ENCODE data around the gene PSMD11.

Gene PSMD11

GRCh38 chr17:32491371-32492263 lies 47.3 kb downstream of the PSMD11 start:
- no peak for DNase-seq

- no peak for DNase-seq
These were observed 47.9 kb downstream of the PSMD11 start for GRCh38 chr17:32492264-32492589.

- DNase-seq: no peak
These were observed 48.5 kb downstream of the PSMD11 start for GRCh38 chr17:32492648-32493289.

GRCh38 chr17:32493571-32493970 lies 49.3 kb downstream of the PSMD11 start:
- no peak for DNase-seq

- DNase-seq: no peak
These were observed 49.7 kb downstream of the PSMD11 start for GRCh38 chr17:32493976-32494513.

GRCh38 chr17:32494621-32495358 lies 50.5 kb downstream of the PSMD11 start:
- no peak for DNase-seq

- DNase-seq: no peak
These were observed 51.3 kb downstream of the PSMD11 start for GRCh38 chr17:32495359-32496231.

GRCh38 chr17:32496395-32497073 lies 52.2 kb downstream of the PSMD11 start:
- DNase-seq: no peak

GRCh38 chr17:32497431-32498205 lies 53.3 kb downstream of the PSMD11 start:
- no peak for DNase-seq

- DNase-seq: no peak
These were observed 54.1 kb downstream of the PSMD11 start for GRCh38 chr17:32498391-32498790.

GRCh38 chr17:32502013-32502412 lies 57.7 kb downstream of the PSMD11 start:
- no peak for DNase-seq

- DNase-seq: no peak
These were observed 58.4 kb downstream of the PSMD11 start for GRCh38 chr17:32502710-32503109.

- DNase-seq: peak; percentile 44
These were observed 59.2 kb downstream of the PSMD11 start for GRCh38 chr17:32503251-32504165.

GRCh38 chr17:32504166-32504990 lies 60.1 kb downstream of the PSMD11 start:
- peak; percentile 26 for DNase-seq

GRCh38 chr17:32508926-32509325 lies 64.6 kb downstream of the PSMD11 start:
- DNase-seq: no peak

- no peak for DNase-seq
These were observed 66.2 kb downstream of the PSMD11 start for GRCh38 chr17:32510466-32510865.

- DNase-seq: no peak
These were observed 68.0 kb downstream of the PSMD11 start for GRCh38 chr17:32512328-32512727.

- DNase-seq: no peak
These were observed 69.3 kb downstream of the PSMD11 start for GRCh38 chr17:32513579-32513978.

GRCh38 chr17:32514606-32515005 lies 70.3 kb downstream of the PSMD11 start:
- no peak for DNase-seq
